Fibroblast of the conjunctiva (primary cell): ENCODE results near the gene ADGRF4.

Source experiments
- DNase-seq: peaks from one replicate; pipeline ENCODE4 v3.0.0-alpha.2; 2010; ENCODE audit warnings: low read depth

Gene ADGRF4

GRCh38 chr6:47681201-47681990 lies 17.0 kb upstream of the ADGRF4 start:
- DNase-seq = no peak

DNA sequence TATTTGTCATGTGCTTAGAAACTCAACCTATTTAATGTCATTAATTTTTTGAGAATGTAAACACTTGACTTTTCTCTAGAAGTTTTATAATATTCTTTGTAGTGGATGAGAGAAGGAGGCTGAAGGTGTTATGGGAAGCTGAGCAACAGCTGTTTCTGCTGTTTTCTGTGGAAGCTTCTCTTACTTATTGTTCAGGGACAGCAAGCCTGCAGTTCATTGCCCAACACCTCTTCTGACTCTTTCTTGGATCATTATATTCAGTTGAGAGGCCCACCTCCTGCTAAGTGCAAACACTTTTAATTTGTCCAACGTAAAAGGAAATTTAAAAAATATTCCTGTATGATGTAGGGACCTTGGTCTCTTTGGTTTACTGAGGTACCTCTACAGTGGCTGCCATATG lies 12.0 kb upstream of the ADGRF4 start:
- DNase-seq = no peak

GRCh38 chr6:47687432-47687831 lies 10.9 kb upstream of the ADGRF4 start:
- DNase-seq = no peak

DNA sequence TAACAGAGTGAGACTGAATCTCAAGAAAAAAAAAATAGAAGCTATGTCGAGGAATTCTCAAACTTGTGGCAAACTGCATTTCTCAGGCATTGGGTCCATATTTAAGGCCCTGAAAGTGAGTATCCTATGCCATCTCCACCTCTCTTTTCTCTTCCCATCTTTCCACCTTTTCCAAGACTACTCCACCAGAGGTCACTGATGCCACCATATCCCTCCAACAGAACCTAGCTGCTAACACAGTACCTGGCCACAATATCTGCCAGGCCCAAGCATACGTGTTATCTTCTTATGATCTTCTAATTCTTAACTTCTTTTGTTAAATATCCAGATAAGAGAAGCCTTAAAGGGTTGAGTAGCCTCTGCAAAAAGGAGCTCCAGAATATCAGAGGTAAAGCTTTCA lies 8.2 kb upstream of the ADGRF4 start:
- DNase-seq = no peak

DNA sequence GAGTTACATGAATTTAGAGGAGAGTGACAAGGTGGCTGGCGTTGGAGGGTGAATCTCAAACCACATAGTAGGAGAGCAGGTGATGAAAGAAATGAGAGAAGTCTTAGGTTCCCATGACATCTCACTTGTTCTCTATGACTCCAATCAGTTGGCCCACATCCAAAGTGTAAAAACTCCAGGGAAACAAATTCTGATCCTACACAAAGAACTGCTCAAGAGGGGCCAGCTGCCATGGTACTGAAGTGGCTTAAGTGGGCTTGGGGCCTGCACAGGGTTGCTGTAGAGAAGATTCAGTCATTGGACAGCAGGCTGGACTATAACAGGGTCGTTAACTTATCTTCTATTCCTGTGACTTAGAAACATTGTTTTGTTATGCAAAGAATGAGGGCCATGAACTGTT lies 7.6 kb upstream of the ADGRF4 start:
- no peak for DNase-seq

- DNase-seq = no peak
These were observed 455 bp upstream of the ADGRF4 start for GRCh38 chr6:47697925-47698324.

DNA sequence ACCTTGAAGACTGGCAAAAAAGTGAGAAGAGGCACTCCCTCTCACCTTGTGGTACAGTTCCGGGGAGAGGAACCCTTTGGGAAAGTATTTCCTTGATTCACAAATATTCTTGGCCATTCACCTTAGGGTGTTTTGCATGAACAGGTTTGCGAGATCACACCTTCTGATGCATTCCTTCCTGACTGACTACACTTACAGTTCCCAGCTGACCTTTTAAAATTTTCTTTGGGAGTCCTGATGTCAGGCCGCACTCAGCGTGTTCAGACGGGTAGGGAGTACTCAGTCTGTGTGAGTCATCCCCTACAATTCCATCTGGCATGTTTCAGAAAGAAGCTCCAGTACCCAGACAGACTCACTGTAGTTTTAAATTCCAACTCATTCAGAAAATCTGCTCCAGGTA lies 1.7 kb downstream of the ADGRF4 start:
- no peak for DNase-seq

- no peak for DNase-seq
These were observed 2.2 kb downstream of the ADGRF4 start for GRCh38 chr6:47700596-47700995.

- DNase-seq = no peak
These were observed 3.0 kb downstream of the ADGRF4 start for GRCh38 chr6:47701363-47701762.

- no peak for DNase-seq
These were observed 10.8 kb downstream of the ADGRF4 start for GRCh38 chr6:47709160-47709559.

DNA sequence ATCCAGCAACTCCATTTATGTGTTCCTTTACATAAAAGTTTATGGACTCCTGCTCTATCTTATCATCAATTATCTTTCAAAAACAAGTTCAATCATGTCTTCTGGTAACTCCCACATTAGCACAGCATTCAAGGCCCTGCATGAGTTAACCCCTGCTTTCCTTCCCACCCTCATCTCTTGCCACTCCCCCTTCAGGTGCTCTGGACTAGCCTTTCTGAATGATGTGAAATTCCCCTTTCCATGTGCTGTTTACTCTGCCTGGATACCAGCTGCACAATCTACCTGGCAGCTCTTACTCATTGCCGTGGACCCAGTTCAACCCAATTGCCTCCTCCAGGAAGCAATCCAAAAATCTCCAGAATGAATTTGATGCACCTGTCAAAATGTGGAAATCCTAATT lies 11.9 kb downstream of the ADGRF4 start:
- no peak for DNase-seq

GRCh38 chr6:47713200-47713599 lies 14.8 kb downstream of the ADGRF4 start:
- DNase-seq = no peak

DNA sequence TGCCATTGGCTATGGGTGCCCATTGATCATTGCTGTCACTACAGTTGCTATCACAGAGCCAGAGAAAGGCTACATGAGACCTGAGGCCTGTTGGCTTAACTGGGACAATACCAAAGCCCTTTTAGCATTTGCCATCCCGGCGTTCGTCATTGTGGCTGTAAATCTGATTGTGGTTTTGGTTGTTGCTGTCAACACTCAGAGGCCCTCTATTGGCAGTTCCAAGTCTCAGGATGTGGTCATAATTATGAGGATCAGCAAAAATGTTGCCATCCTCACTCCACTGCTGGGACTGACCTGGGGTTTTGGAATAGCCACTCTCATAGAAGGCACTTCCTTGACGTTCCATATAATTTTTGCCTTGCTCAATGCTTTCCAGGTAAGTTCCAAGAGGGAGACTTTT lies 16.4 kb downstream of the ADGRF4 start:
- no peak for DNase-seq

DNA sequence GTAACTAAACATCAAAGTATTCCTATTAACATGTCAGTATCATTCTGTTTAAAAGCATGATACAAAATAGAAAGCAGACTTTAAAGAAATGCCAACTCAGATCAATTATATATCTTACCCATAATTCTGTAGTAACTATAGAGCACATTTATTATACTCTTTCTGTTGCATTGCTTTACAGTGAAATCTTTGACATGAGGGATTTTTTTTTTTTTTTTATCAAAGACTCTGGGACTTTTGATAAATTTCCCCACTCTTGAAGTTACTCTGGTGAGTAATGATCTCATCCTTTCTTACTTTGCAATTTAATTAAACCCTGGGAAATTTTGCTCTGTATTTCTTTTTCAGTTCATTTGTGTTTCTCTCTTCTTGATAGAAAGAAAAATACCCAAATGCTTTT lies 17.4 kb downstream of the ADGRF4 start:
- no peak for DNase-seq

- DNase-seq = no peak
These were observed 17.8 kb downstream of the ADGRF4 start for GRCh38 chr6:47716207-47716606.

DNA sequence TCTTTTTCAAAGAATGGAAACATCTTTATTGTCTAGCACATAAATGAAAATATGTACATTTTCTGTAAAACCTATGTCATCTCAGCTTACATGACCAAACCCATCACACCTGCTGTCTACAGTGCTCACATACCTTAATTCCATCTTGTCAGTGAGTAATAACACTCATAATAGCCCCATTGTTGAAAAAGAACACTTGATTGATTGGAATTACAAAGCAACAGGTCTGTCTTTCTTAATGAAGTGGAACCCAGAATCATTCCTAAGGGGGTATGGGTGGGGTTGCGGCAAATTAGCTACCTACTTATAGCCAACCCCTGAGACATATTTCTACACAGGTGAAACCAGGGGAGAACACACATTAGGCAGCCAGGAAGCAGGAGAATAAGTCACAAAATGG lies 20.2 kb downstream of the ADGRF4 start:
- no peak for DNase-seq

- DNase-seq = no peak
These were observed 22.8 kb downstream of the ADGRF4 start for GRCh38 chr6:47721189-47721588.

DNA sequence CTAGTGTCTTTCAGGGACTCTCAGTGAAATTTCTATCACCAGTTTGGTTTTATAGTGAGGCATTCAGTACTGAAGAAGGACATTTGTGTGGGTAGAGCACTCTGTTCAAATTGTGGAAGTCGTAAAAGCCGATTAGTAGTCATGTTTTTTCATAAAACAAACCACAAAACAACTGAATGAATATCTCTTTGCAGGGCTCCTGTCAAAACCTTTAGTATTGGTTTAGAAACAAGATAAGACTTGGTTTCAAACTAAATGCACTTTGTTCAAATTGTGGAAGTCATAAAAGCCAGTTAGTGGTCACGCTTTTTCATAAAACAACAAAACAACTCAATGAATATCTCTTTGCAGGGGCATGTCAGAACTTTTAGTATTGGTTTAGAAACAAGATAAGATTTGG lies 23.8 kb downstream of the ADGRF4 start:
- DNase-seq = no peak

- no peak for DNase-seq
These were observed 25.9 kb downstream of the ADGRF4 start for GRCh38 chr6:47724300-47724699.

GRCh38 chr6:47727391-47727790 lies 29.0 kb downstream of the ADGRF4 start:
- no peak for DNase-seq

GRCh38 chr6:47729019-47729418 lies 30.6 kb downstream of the ADGRF4 start:
- DNase-seq = no peak

DNA sequence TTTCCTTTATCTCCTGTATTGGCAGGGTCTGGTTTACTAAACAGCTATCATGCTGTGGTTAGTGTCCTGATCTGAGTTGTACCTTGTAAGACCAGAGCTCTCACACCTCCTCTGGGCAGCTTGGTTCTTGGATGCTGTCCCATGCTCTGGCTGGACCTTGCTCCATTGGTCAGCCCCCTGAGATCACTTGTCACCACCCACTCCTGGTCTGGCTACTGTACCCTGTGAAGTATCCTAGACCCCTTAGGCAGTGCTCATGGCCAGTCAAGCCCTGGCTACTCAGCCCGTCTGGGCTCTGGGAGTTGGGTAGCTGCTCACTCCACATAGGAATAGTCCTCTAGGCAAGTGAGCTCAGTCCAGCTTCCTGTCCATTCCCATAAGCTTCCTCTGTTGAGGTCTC lies 31.1 kb downstream of the ADGRF4 start:
- DNase-seq = no peak

- DNase-seq = no peak
These were observed 35.6 kb downstream of the ADGRF4 start for GRCh38 chr6:47733879-47734558.
